A673 (cell line): Measurements from ENCODE around the gene FAM114A1. TPM values are rescaled to one million over a fixed set of nuclear protein-coding genes. Genes with fewer than 3 reads are reported as not detected.
"Not testable (repeated sequence)": the region's sequence is repeated elsewhere in the genome, so short reads cannot be mapped to it uniquely, and the experiment has no call there.

Experiments used
- BruUV-seq: library from RNA; stranded (reverse); fragments of 400-500 nt; replicated peaks from 2 replicates; lab custom pipeline; 2021; lab: Mats Ljungman, UMichigan
- CTCF ChIA-PET: fragments of 300-600 bp; sonication (Branson Sonifier 250); formaldehyde crosslinking; loops from one replicate; lab custom pipeline; 2022; ENCODE audit warnings: antibody characterized with exemption; lab: Charles Lee
- POLR2A ChIA-PET: fragments of 300-600 bp; sonication (Branson Sonifier 250); formaldehyde crosslinking; loops from one replicate; lab custom pipeline; 2022; ENCODE audit warnings: antibody characterized with exemption; ENCODE audit not compliant: low non-redundant PET; lab: Charles Lee
- DNase-seq: peaks from one replicate; pipeline ENCODE4 v3.0.0-alpha.2; 2015; ENCODE audit warnings: low spot score
- H3K27ac ChIP-seq: fragments of 200-600 bp; sonication (generic); 2 replicates; pipeline ENCODE4 v1.5.1; 2016; ENCODE audit warnings: mixed run types, low read depth, mild to moderate bottlenecking, mixed read lengths, antibody characterized with exemption, low read length; ENCODE audit not compliant: poor library complexity, severe bottlenecking
- H3K27me3 ChIP-seq: fragments of 200-600 bp; sonication (generic); replicated peaks from 2 replicates; pipeline ENCODE4 v1.6.1; 2017; ENCODE audit warnings: mixed run types, low read depth, mild to moderate bottlenecking, mixed read lengths, antibody characterized with exemption, low read length; ENCODE audit not compliant: insufficient read depth, poor library complexity
- H3K36me3 ChIP-seq: fragments of 200-600 bp; sonication (generic); 2 replicates; pipeline ENCODE4 v1.6.1; 2016; ENCODE audit warnings: mixed run types, mild to moderate bottlenecking, mixed read lengths, antibody characterized with exemption, low read length; ENCODE audit not compliant: insufficient read depth, poor library complexity, severe bottlenecking
- H3K4me1 ChIP-seq: fragments of 200-600 bp; sonication (generic); 2 replicates; pipeline ENCODE4 v1.6.1; 2017; ENCODE audit warnings: mixed run types, mild to moderate bottlenecking, mixed read lengths, antibody characterized with exemption, low read length; ENCODE audit not compliant: insufficient read depth, poor library complexity, severe bottlenecking
- H3K4me3 ChIP-seq: fragments of 200-600 bp; sonication (generic); 2 replicates; pipeline ENCODE4 v1.5.1; 2016; ENCODE audit warnings: low read depth, mixed run types, mild to moderate bottlenecking, mixed read lengths, low read length; ENCODE audit not compliant: poor library complexity, severe bottlenecking
- H3K9me3 ChIP-seq: fragments of 200-600 bp; sonication (generic); 2 replicates; pipeline ENCODE4 v1.6.1; 2016; ENCODE audit warnings: mixed run types, low read depth, mild to moderate bottlenecking, mixed read lengths, antibody characterized with exemption, low read length; ENCODE audit not compliant: poor library complexity, severe bottlenecking
- EZH2 ChIP-seq: fragments of 200-600 bp; sonication (generic); IDR thresholded peaks from 2 replicates; pipeline ENCODE4 v1.6.1; 2017; ENCODE audit warnings: borderline replicate concordance, low read depth, mild to moderate bottlenecking, mixed read lengths, antibody characterized with exemption, low read length; ENCODE audit not compliant: poor library complexity, severe bottlenecking
- intact Hi-C: fragments of 100-400 bp; cut with micrococcal nuclease; formaldehyde crosslinking; loops from one replicate; pipeline ENCODE4 v1.10.0; 2022; ENCODE audit not compliant: unreplicated experiment
- total RNA-seq: library from RNA; stranded (reverse); gene quantifications from 2 replicates; pipeline ENCODE4 v1.2.3, GENCODE V29; 2021
- TF ChIP-seq, protein P1 (sequence below): fragments of 300-800, 200-600 bp; sonication (generic); conservative IDR thresholded peaks from 2 replicates; pipeline ENCODE4 v1.5.1; 2017; ENCODE audit warnings: low read depth, mild to moderate bottlenecking, antibody characterized with exemption, low read length, moderate library complexity, mixed read lengths

FAM114A1 gene
- total RNA-seq, 1 experiment from 2014 or later = 4.2 TPM

DNA sequence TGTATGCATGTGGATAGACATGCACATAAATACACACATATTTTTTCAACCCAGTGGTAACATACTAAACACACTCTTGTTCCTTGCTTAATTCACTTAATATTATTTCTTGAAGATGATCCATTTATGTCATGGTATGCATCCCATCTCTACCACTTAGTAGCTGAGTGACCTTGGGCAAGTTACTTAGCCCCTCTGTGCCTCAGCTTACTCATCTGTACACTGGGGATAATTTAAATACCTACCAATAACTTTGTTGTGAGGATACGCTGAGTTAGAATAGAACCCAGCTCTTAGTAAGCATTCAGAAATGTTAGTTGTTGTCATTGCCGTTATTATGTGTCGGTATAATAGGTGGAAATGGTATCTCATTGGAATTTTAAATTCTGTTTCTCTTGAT is 41.4 kb downstream of the FAM114A1 start:
- Histone ChIP-seq H3K4me1 (no peaks in the 10 kb centered on the region), H3K9me3 (no peaks in the 10 kb centered on the region), H3K4me3 (no peak overlapping the region), H3K27ac (no peak overlapping the region), H3K27me3 (no peaks in the 10 kb centered on the region), H3K36me3 (no peaks in the 10 kb centered on the region)
- intact Hi-C loops = loop anchor here (10.0 kb wide), 1 partner anchor 526 kb away; no protein-coding TSS in a partner anchor
- ChIA-PET CTCF (no interaction called here), POLR2A (no interaction called here)
- DNase-seq = no peak
- TF ChIP-seq, protein P1, sequence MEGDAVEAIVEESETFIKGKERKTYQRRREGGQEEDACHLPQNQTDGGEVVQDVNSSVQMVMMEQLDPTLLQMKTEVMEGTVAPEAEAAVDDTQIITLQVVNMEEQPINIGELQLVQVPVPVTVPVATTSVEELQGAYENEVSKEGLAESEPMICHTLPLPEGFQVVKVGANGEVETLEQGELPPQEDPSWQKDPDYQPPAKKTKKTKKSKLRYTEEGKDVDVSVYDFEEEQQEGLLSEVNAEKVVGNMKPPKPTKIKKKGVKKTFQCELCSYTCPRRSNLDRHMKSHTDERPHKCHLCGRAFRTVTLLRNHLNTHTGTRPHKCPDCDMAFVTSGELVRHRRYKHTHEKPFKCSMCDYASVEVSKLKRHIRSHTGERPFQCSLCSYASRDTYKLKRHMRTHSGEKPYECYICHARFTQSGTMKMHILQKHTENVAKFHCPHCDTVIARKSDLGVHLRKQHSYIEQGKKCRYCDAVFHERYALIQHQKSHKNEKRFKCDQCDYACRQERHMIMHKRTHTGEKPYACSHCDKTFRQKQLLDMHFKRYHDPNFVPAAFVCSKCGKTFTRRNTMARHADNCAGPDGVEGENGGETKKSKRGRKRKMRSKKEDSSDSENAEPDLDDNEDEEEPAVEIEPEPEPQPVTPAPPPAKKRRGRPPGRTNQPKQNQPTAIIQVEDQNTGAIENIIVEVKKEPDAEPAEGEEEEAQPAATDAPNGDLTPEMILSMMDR = no peak
- TF ChIP-seq EZH2 = no peak
- no TSS peak for BruUV-seq

DNA sequence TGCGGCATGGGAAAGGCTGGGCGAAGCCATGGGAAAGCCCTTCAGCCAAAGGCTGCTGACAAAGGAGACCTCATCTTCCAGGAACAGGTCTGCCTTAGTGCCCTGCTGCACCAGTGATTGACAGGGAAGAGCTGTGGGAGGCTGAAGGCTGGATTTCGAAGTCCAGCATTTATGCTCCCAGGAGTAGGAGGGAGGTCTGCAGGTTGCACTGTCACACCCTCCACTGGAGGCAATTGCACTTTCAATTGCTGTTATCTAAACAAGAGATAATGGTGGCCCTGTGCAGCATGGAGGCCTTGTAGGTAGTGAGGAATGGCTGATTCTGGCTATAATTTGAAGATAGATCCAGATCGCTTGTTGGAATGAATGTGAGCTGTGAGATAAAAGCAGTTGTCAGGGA is 43.7 kb downstream of the FAM114A1 start:
- BruUV-seq = no TSS peak

DNA sequence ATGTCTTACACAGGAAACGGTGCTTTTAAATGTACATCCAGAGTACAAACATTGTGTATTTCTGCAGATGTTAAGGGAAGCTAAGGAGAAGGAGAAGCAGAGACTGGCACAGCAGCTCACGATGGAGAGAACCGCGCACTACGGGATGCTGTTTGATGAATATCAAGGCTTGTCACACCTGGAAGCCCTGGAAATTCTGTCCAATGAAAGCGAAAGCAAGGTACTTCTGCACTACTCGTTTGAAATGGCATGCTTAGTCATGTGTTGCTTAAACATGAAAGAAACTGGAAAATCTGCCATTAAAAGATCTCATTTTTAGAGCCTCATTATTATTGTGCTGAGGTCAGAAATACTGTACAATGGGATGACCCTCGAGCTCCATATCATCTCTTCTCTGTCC is 47.2 kb downstream of the FAM114A1 start:
- POLR2A ChIA-PET = no interaction called here

More for the DNA sequence above, 43.7 kb downstream of the FAM114A1 start:
- ChIA-PET POLR2A (no interaction called here), CTCF (no interaction called here)
- H3K36me3 ChIP-seq = no peaks in the 10 kb centered on the region
- H3K9me3 ChIP-seq = no peaks in the 10 kb centered on the region
- DNase-seq = no peak
- no peak overlapping the region for H3K4me3 ChIP-seq
- H3K27ac ChIP-seq = no peak overlapping the region
- intact Hi-C loops = no loop called here
- no peaks in the 10 kb centered on the region for H3K27me3 ChIP-seq
- no peaks in the 10 kb centered on the region for H3K4me1 ChIP-seq
- TF ChIP-seq EZH2 = no peak
- TF ChIP-seq, protein P1 = no peak

DNA sequence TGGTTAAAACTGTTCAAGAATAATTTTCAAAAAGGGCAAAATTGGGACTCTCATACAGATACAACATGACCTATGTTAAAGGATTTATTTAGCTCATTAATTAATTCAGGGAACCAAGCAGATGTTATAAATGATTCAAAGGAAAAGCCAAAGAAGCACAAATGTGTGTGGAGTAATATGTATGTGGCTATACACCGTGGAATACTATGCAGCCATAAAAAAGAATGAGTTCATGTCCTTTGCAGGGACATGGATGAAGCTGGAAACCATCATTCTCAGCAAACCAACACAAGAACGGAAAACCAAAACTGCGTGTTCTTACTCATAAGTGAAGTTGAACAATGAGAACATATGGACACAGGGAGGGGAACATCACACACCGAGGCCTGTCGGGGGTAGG is 48.7 kb downstream of the FAM114A1 start:
- H3K27me3 ChIP-seq, H3K4me3 ChIP-seq, DNase-seq, POLR2A ChIA-PET, H3K27ac ChIP-seq, CTCF ChIA-PET, BruUV-seq, H3K36me3 ChIP-seq, H3K9me3 ChIP-seq, intact Hi-C loops, H3K4me1 ChIP-seq: not testable (repeated sequence)

More for the DNA sequence above, 47.2 kb downstream of the FAM114A1 start:
- no peak overlapping the region for H3K4me3 ChIP-seq
- no TSS peak for BruUV-seq
- TF ChIP-seq, protein P1 = no peak
- TF ChIP-seq EZH2 = no peak
- H3K36me3 ChIP-seq = no peaks in the 10 kb centered on the region
- no peak overlapping the region for H3K27ac ChIP-seq
- no peaks in the 10 kb centered on the region for H3K27me3 ChIP-seq
- CTCF ChIA-PET = no interaction called here
- intact Hi-C loops = no loop called here
- no peaks in the 10 kb centered on the region for H3K9me3 ChIP-seq
- no peak for DNase-seq
- no peaks in the 10 kb centered on the region for H3K4me1 ChIP-seq
